ENCODE measurements around the gene MICU1. TPM values are rescaled to one million over a fixed set of nuclear protein-coding genes. Genes with fewer than 3 reads are reported as not detected.
"Not testable (repeated sequence)": the region's sequence is repeated elsewhere in the genome, so short reads cannot be mapped to it uniquely, and the experiment has no call there.

MICU1 gene, protein sequence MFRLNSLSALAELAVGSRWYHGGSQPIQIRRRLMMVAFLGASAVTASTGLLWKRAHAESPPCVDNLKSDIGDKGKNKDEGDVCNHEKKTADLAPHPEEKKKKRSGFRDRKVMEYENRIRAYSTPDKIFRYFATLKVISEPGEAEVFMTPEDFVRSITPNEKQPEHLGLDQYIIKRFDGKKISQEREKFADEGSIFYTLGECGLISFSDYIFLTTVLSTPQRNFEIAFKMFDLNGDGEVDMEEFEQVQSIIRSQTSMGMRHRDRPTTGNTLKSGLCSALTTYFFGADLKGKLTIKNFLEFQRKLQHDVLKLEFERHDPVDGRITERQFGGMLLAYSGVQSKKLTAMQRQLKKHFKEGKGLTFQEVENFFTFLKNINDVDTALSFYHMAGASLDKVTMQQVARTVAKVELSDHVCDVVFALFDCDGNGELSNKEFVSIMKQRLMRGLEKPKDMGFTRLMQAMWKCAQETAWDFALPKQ
- 10 to 100 TPM; 27.9 to 30.9 (median 29.4) TPM for total RNA-seq
- total RNA-seq (2013): 33.8 TPM

DNA sequence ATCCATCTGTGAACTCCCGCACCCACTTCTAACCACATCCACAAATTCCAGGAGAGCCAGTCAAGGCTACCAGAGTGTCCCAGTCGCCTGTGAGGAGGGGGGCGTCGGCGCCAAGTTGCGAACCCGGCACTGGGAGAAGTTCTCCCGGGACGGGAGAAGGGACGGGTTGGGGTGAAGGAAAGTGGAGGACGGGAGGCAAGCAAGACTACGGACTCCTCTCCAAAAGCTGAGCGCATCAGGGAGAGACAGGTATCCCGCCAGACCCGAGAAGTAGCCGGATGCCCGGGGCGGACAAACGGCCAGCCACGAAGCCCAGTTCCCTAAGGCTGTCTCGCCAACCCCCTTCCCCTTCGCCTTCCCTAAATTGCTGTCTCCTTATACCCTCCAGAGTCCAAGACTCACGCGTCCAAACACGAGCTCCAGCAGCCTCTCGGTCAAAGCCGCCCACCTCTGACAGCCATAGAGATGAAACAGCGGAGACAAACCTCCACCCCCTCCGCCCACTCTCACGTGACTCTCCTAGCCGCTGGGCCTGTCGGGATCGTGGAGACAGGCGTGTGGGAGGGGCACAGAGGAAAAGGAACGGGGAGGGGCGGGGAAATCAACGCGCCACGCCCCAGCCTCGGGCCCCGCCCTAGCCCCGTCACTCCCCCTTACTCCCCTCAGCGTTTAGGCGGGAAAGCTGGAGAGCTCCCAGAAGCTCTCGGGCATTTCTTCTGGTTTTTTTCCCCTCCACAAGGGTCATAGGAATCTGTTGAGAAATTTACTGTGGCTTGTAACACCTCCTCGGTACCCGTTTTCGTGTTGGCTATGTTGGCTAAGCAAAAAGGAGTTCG lies at the start of gene MICU1:
MICU1 (minus strand) TSS at position 472 of the 836 bp plus-strand sequence. CDS start 59,286 bp downstream, outside the sequence.
- no peaks in the 10 kb centered on the region for H3K9me3 Mint-ChIP-seq
- WGBS (ENCODE audit: insufficient coverage): under 1% methylated on average over 45 of the region's 49 CpGs
- no peaks in the 10 kb centered on the region for H3K36me3 Mint-ChIP-seq
- peak; percentile 98 to 99 (median 99) for ATAC-seq
- H3K27ac Mint-ChIP-seq: peak within 1 kb of the TSS; percentile 77 to 87
- intact Hi-C loops (cut with micrococcal nuclease): no loop called here
- H3K4me3 Mint-ChIP-seq: peak within 1 kb of the TSS; percentile 92
- Histone ChIP-seq H3K9me3 (ENCODE audit: control insufficient read depth, insufficient read depth, low read length) (no peaks in the 10 kb centered on the region), H3K36me3 (ENCODE audit: control insufficient read depth, insufficient read depth, low read length) (no peaks in the 10 kb centered on the region), H3K4me1 (ENCODE audit: control insufficient read depth, insufficient read depth, low read length) (peaks cover 6% of the 10 kb centered on the region), H3K27me3 (ENCODE audit: control insufficient read depth, insufficient read depth, low read length) (no peaks in the 10 kb centered on the region), H3K4me3 (ENCODE audit: low read length) (peak within 1 kb of the TSS; percentile 68), H3K27ac (ENCODE audit: low read length) (peak within 1 kb of the TSS; percentile 6)
- no peaks in the 10 kb centered on the region for H3K27me3 Mint-ChIP-seq (ENCODE audit: low read depth in 2 of 2)
- peak; percentile 81 to 97 for DNase-seq
- TF ChIP-seq, protein P1, sequence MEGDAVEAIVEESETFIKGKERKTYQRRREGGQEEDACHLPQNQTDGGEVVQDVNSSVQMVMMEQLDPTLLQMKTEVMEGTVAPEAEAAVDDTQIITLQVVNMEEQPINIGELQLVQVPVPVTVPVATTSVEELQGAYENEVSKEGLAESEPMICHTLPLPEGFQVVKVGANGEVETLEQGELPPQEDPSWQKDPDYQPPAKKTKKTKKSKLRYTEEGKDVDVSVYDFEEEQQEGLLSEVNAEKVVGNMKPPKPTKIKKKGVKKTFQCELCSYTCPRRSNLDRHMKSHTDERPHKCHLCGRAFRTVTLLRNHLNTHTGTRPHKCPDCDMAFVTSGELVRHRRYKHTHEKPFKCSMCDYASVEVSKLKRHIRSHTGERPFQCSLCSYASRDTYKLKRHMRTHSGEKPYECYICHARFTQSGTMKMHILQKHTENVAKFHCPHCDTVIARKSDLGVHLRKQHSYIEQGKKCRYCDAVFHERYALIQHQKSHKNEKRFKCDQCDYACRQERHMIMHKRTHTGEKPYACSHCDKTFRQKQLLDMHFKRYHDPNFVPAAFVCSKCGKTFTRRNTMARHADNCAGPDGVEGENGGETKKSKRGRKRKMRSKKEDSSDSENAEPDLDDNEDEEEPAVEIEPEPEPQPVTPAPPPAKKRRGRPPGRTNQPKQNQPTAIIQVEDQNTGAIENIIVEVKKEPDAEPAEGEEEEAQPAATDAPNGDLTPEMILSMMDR (IDR thresholded peaks at IDR 0.05): no peak
- peaks cover 21 to 22% of the 10 kb centered on the region in 2 donors for H3K4me1 Mint-ChIP-seq

DNA sequence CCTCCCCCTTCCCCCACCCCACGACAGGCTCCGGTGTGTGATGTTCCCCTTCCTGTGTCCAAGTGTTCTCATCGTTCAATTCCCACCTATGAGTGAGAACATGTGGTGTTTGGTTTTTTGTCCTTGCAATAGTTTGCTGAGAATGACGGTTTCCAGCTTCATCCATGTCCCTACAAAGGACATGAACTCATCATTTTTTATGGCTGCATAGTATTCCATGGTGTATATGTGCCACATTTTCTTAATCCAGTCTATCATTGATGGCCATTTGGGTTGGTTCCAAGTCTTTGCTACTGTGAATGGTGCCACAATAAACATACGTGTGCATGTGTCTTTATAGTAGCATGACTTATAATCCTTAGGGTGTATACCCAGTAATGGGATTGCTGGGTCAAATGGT lies 48.3 kb upstream of the MICU1 start:
- H3K4me1 ChIP-seq (ENCODE audit: control insufficient read depth, insufficient read depth, low read length); H3K36me3 Mint-ChIP-seq; ATAC-seq; H3K4me3 ChIP-seq (ENCODE audit: low read length); H3K4me1 Mint-ChIP-seq; H3K27me3 ChIP-seq (ENCODE audit: control insufficient read depth, insufficient read depth, low read length); H3K36me3 ChIP-seq (ENCODE audit: control insufficient read depth, insufficient read depth, low read length); intact Hi-C loops (cut with micrococcal nuclease); H3K27me3 Mint-ChIP-seq (ENCODE audit: low read depth in 2 of 2); H3K27ac Mint-ChIP-seq; H3K9me3 ChIP-seq (ENCODE audit: control insufficient read depth, insufficient read depth, low read length); H3K27ac ChIP-seq (ENCODE audit: low read length); H3K4me3 Mint-ChIP-seq; H3K9me3 Mint-ChIP-seq; DNase-seq: not testable (repeated sequence)
- WGBS (ENCODE audit: insufficient coverage): 100% methylated on average over 2 of the region's 5 CpGs

DNA sequence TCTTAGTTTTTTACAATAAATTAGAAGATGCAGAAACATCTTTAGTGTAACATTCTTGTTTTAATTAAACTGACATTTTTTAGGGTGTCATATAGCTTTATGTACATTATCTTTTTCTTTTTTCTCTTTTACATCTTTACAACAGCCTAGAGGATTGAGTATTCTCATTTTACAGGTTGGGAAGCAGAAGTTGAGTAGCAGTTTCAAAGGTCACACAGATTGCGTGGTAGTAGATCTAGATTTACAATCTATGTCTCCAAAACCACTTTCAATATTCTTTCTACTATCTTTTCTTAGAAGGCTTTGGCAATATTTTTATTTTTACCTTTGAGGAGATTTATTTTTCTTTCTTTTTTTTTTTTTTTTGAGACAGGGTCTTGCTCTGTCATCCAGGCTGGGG lies 47.4 kb upstream of the MICU1 start:
- Histone ChIP-seq H3K9me3 (ENCODE audit: control insufficient read depth, insufficient read depth, low read length) (no peaks in the 10 kb centered on the region), H3K4me3 (ENCODE audit: low read length) (no peak overlapping the region), H3K27ac (ENCODE audit: low read length) (no peak overlapping the region), H3K4me1 (ENCODE audit: control insufficient read depth, insufficient read depth, low read length) (no peaks in the 10 kb centered on the region), H3K27me3 (ENCODE audit: control insufficient read depth, insufficient read depth, low read length) (no peaks in the 10 kb centered on the region), H3K36me3 (ENCODE audit: control insufficient read depth, insufficient read depth, low read length) (no peaks in the 10 kb centered on the region)
- DNase-seq (no peak), ATAC-seq (no peak)
- no peaks in the 10 kb centered on the region for H3K36me3 Mint-ChIP-seq
- no peaks in the 10 kb centered on the region for H3K9me3 Mint-ChIP-seq
- no peak overlapping the region for H3K4me3 Mint-ChIP-seq
- no CpG with 5 or more reads among the region's 1 CpG for WGBS (ENCODE audit: insufficient coverage)
- H3K27me3 Mint-ChIP-seq (ENCODE audit: low read depth in 2 of 2): peaks cover under 1 to 4% of the 10 kb centered on the region in 2 donors
- peaks cover 0 to 6% of the 10 kb centered on the region in 2 donors for H3K4me1 Mint-ChIP-seq
- TF ChIP-seq, protein P1 (IDR thresholded peaks at IDR 0.05): no peak
- no peak overlapping the region for H3K27ac Mint-ChIP-seq
- intact Hi-C loops (cut with micrococcal nuclease): no loop called here

Measured in natural killer cell (primary cell).